HG02798 (cell line): ENCODE measurements around the gene HPS1.

Source experiments
- ATAC-seq: cut with Tn5 transposase; IDR thresholded peaks from one replicate; pipeline ENCODE4 v1.9.1; 2021; ENCODE audit warnings: mild to moderate bottlenecking; ENCODE audit not compliant: unreplicated experiment, poor library complexity

The HPS1 gene

DNA sequence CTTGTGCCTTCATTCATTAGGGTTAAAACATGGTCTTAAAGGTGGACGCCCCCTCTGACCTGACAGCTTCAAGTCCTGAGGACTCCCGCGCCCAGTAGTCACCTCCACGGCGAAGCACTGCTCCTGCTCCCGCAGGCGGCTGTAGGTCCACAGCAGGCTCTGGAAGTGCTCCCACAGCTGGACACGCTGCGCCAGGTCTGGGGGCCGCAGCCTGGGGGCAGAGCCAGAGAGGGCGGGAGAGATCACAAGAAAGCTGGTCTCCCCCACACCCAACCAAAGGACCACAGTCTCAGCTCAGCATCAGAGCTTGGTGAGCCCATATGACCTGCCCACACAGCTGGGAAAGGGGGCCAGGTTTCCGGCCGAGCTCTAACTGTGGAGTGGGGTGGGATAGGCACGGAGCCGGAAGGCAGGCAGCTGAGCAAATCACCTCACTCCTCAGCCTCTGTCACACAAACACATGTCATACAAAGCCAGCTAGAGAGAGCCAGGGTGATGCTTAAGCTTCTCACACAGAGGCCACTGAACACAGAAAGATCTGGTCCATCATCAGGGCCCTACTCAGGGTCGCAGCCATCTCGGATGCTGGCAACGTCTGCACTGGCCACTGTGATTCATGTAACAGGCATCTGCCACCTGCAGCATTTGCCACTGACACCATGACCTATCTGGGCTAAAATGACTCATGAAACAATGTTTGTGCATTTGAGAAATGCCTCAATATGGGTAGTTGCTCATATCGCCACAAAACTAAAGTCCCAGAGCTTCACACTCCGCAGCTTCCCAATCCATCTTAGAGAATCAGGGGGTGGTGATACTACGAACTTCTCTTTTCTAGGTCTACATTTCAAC lies 12.6 kb downstream of the HPS1 start:
- no peak for ATAC-seq

- ATAC-seq: no peak
These were observed 13.4 kb downstream of the HPS1 start for GRCh38 chr10:98433371-98433770.

- ATAC-seq: no peak
These were observed 14.4 kb downstream of the HPS1 start for GRCh38 chr10:98432330-98432729.

GRCh38 chr10:98431016-98431415 lies 15.7 kb downstream of the HPS1 start:
- no peak for ATAC-seq

DNA sequence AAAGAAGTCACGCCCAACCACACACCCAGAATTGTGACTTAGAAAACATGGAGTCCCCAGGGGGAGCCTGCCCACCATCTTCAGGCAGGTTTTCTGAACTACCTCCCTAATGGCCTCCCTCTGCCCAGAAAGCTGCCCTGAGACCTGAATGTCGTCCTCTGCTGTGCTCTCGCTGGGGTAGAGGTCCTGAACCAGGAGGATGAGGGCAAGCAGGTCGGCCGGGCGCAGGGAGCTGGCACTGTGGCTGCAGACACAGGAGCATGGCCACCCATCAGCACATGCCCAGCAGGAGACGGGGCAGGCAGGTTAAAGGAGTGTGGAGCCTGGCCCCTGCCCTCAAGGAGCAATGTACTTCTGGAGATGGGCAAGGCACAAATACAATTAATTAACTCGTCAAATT lies 16.3 kb downstream of the HPS1 start:
- no peak for ATAC-seq

GRCh38 chr10:98429320-98430072 lies 17.2 kb downstream of the HPS1 start:
- no peak for ATAC-seq

DNA sequence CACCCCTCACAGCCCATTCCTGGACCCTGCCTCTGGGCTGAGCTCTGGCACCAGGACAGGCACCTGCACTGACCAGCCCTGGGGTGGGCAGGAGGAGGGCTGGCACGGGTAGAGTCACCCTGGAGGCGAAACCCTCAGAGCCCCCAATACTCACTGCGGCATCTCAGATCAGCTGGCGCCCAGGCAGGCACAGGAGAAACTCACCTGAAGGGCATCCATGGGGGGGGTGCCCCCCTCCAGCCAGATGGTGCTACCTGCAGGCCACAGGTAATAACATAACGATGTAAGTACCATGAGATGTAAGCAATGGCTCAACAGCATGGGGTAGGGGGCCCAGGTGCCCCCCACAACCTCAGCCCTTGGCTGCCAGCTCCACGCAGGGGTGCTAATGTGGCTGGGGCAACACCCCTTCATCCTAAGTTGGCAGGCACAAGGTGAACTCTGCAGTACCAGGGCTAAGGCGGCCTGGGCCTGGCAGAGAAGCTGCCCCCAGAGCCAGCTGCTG lies 19.7 kb downstream of the HPS1 start:
- no peak for ATAC-seq

DNA sequence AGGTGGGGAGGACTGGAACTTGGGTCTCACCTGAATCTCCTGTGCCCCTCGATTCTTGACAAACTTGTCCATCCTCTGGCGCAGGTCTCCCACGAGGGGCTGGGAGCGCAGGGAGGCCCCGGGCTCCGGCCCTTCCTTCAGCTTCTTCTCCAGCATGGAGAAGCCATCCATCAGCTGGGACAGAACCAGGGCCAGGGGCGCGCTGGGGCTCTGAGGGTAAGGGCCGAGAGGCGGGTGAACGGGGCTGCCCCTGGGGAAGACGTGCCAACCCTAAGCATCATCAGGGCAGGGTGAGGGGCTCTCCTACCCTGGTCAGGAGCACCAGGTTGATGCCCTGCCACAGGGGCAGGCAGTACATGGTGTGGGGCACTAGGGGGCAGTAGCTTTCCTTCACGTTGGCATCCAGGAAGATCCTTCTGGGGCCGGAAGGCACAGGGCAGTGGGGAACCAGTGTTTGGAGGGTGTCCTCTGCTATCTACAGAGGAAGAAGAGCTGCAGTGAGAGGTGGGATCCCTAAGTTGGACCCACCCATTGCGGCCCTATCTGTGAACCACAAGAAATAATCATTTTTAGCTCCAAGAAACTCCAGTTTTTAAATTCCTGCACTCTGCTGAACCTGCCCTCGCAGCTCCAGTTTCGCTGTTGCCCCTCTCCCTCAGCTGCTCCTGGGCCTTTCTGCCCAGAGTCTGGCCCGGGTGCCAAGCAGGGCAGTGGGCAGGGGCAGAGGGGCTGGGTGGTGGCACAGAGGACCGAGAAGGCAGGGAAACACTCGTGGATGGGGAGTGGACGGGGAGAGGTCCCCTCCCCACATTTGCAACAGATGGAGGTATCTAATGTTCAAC lies 21.0 kb downstream of the HPS1 start:
- peak; percentile 66 for ATAC-seq

DNA sequence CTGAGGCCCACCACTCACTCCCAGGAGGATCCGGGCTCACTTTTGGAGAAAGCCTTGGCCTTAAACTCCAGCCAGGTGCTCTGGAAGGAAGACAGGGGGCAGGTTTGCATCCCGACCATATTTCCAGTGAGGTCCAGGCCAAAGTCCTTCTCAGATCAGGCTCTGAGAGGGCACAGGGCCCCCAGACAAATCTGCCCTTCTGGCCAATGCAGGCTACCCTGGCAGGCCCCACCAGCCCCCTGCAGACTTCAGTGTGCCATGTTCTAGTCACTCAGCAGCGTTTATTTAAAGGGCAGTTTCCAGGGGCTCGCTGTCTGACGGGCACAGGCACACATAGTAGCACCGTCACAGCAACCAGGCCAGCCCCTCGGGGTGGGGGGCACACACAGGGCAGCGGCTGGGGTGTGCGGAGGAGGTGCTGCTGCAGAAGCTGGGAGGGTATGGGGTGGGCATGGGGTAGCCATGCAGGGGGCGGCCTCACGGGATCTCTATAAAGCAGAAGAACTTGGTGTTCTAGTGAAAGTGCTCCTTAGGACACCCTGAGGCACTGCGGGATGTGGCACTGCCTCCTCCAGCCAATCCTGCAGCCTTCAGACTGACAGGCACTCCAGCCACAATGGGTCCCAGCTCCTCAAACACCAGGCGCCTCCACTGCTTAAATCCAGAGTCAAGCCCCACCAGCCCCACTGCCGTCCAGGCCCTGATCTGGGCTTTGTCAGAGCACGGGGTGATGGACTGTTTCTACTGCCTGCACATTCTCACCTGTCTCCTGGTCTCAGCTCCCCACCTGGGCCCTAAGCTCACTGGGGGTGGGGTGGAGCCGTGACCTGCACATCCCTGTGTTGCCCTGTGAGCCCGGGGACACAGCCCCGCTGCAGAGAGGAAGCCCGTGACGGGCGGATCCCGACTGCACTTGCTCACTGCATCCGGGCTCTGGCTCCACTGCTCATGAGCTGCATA lies 22.2 kb downstream of the HPS1 start:
- no peak for ATAC-seq

DNA sequence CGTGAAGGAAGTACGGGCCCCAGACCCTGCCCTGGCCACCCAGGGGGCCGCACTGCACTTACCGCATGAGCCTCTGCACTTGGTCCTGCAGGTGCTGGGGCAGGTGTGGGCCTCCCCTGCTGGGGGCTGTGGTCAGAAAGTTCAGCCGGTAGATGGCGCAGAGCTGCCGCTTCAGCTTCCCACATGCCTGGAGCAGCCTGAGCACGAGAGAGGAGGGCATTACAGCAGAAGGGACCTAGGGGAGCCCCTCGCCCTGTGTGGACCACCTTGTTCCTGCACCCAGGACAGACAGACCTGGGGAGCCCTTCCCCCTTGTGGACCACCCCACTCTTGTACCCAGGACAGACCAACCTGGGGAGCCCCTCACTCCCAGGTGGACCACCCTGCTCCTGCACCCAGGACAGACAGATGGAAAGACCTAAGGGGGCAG lies 23.0 kb downstream of the HPS1 start:
- no peak for ATAC-seq

DNA sequence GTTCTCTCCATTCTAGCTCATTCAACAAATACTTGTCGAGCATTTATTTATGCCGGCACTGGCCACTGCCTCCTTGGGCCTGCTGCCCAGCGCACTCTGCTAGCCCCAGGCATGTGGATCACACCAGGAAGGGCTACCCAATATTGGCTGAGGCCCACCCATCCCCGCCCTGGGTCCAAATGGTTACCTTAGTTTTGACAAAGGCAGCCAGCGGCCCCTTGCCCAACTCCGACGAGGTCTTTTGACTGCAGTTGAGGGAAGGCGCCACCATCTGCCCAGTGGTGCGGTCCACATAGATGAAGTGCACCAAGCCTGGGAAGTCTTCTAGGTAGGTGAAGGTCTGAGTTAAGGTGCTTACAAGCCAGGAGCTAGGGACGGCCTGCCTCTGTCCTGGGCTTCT lies 24.6 kb downstream of the HPS1 start:
- ATAC-seq: no peak

DNA sequence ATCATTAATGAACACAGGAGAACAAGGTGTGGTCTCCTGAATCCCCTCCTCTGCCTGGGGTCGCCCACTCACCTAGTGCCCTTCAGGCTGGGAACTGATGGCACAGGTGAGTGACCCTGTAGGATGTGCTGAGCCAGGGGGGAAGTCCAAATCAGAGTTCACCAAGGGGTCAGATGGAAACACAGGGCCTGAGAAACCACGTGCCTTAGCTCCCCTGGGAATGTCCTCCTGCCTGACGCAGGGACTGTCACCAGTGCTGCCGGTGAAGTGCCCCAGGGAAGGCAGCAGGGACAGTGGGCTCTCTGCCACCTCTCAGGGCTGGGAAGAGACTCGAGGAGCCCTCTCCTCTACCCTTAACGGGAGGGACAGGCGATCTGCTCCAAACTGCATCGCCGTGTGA lies 25.9 kb downstream of the HPS1 start:
- ATAC-seq: no peak

GRCh38 chr10:98419469-98420261 lies 27.1 kb downstream of the HPS1 start:
- no peak for ATAC-seq

- ATAC-seq: no peak
These were observed 27.9 kb downstream of the HPS1 start for GRCh38 chr10:98418665-98419468.

GRCh38 chr10:98417973-98418664 lies 28.6 kb downstream of the HPS1 start:
- no peak for ATAC-seq

- no peak for ATAC-seq
These were observed 29.2 kb downstream of the HPS1 start for GRCh38 chr10:98417481-98417959.
